ENCODE data around the gene PFKFB2.

The PFKFB2 gene

DNA sequence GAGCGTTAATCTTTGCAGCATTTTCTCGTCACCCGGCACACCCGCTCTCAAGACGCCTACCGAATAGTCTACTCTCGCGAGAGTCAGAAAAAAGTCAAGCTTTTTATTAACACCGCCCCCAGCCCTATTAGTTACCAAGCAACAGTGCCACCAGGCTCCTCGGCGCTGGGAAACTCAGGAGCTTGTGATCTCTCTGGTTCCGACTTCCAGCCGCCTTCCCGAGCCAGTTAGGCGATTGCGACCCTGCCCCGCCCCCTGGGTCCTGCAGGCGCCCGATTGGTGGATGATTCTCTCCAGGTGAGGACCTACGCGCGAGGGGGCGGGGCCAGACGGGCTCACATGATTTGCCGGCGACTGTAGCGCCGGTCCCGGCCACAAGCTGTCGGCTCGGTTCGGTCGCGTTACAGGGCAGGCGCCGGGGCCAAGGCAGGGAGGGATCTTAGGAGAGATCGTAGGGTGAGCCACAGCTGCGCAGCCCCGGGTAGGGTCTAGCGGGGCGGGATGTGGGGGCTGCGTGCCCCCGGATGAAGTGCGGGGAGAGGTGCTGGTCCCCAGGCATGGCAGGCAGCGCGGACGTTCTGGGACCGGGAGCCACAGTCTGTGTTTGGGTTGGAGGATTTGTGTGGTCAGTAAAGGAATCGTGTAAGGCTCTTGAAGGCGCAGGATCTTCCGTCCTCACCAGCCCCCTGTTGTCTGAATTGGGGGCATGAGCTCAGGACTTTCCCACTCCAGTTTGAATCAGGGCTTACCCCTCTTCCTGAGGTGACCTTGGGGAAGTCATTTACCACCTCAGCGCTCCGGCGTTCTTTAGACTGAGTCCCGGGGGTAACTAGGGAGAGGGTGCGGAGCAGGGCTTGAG lies at the start of gene PFKFB2:
Gene PFKFB2, plus strand, starts transcription at position 365 of the 859 bp plus-strand sequence. CDS start 1,443 bp downstream, outside the sequence.
- DNase-seq (ENCODE audit: low read depth) = peak; percentile 77
- peak; percentile 18 for TF ChIP-seq CTCF (IDR thresholded peaks at IDR 0.05; ENCODE audit: low read depth, low read length, missing control alignments)
- H3K4me3 ChIP-seq (ENCODE audit: low read depth, low read length) = peak within 1 kb of the TSS; percentile 69

- DNase-seq (ENCODE audit: low read depth) = no peak
- peak; percentile 98 for TF ChIP-seq CTCF (IDR thresholded peaks at IDR 0.05; ENCODE audit: low read depth, low read length, missing control alignments)
- no peak overlapping the region for H3K4me3 ChIP-seq (ENCODE audit: low read depth, low read length)
Measured at GRCh38 chr1:207004931-207005830, 47.9 kb upstream of the PFKFB2 start.

GRCh38 chr1:207006083-207006482 lies 47.0 kb upstream of the PFKFB2 start:
- no peak overlapping the region for H3K4me3 ChIP-seq (ENCODE audit: low read depth, low read length)
- DNase-seq (ENCODE audit: low read depth) = no peak
- TF ChIP-seq CTCF (IDR thresholded peaks at IDR 0.05; ENCODE audit: low read depth, low read length, missing control alignments) = no peak

- DNase-seq (ENCODE audit: low read depth) = no peak
- no peak for TF ChIP-seq CTCF (IDR thresholded peaks at IDR 0.05; ENCODE audit: low read depth, low read length, missing control alignments)
- no peak overlapping the region for H3K4me3 ChIP-seq (ENCODE audit: low read depth, low read length)
Measured at GRCh38 chr1:207006914-207007313, 46.2 kb upstream of the PFKFB2 start.

GRCh38 chr1:207007352-207008033 lies 45.6 kb upstream of the PFKFB2 start:
- H3K4me3 ChIP-seq (ENCODE audit: low read depth, low read length) = no peak overlapping the region
- DNase-seq (ENCODE audit: low read depth) = no peak
- no peak for TF ChIP-seq CTCF (IDR thresholded peaks at IDR 0.05; ENCODE audit: low read depth, low read length, missing control alignments)

DNA sequence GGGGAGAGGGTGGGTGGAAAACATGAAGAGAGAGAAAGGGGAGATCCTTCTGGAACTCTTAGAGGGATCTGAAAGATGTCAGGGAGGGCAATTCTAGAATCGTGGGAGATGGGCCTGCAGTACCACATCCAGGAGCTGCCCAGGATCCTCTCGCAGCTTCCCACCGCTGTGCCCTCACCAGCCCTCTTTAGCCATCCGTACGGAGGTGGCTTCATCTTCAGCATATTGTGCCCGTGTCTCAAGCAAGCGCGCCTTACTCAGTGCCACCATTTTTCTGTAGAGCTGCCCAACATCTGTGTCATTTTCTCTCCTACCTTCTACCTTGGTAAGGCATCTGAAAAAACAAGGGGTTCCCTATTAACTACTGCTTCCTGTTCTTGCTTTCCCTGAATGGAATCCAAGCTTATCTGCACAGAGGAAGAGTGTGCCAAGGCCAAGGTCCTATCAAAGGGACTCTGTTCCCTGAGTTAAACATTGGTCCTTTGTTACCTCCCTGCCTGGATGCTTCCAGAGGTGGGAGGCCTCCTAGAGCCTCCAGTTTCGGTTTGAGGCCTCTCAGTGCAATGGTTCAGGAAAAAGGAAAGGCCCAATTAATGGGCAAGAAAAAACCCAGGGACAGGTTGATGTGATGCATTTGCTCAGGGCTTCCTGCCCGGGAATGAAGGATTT lies 43.8 kb upstream of the PFKFB2 start:
- no peak for TF ChIP-seq CTCF (IDR thresholded peaks at IDR 0.05; ENCODE audit: low read depth, low read length, missing control alignments)
- DNase-seq (ENCODE audit: low read depth) = no peak
- no peak overlapping the region for H3K4me3 ChIP-seq (ENCODE audit: low read depth, low read length)
